Nephron progenitor cell (in vitro differentiated cells): ENCODE measurements around the gene TAF3.
A peak's percentile ranks its signal among the peaks of the same experiment; 100 is the strongest.

Source experiments
- DNase-seq: peaks from one replicate; pipeline ENCODE4 v3.0.0; 2021
- H3K27ac Mint-ChIP-seq: 2 replicates; pipeline ENCODE4 v1.8.0; 2021; ENCODE audit warnings: mild to moderate bottlenecking, moderate library complexity, mixed read lengths
- H3K27me3 Mint-ChIP-seq: 2 replicates; pipeline ENCODE4 v1.8.0; 2021; ENCODE audit warnings: mild to moderate bottlenecking, low read depth, mixed read lengths; ENCODE audit not compliant: poor library complexity
- H3K36me3 Mint-ChIP-seq: 2 replicates; pipeline ENCODE4 v1.8.0; 2021; ENCODE audit warnings: low read depth, mixed read lengths
- H3K4me1 Mint-ChIP-seq: 2 replicates; pipeline ENCODE4 v1.8.0; 2021; ENCODE audit warnings: mixed read lengths
- H3K4me3 Mint-ChIP-seq: 2 replicates; pipeline ENCODE4 v1.8.0; 2021; ENCODE audit warnings: mild to moderate bottlenecking, moderate library complexity, mixed read lengths
- H3K9me3 Mint-ChIP-seq: 2 replicates; pipeline ENCODE4 v1.8.0; 2021; ENCODE audit warnings: mild to moderate bottlenecking, moderate library complexity, mixed read lengths
- CTCF ChIP-seq: fragments of 200-600 bp; sonication (generic); IDR thresholded peaks from 2 replicates; pipeline ENCODE4 v1.5.0; 2021; ENCODE audit warnings: antibody characterized with exemption

TAF3 gene

DNA sequence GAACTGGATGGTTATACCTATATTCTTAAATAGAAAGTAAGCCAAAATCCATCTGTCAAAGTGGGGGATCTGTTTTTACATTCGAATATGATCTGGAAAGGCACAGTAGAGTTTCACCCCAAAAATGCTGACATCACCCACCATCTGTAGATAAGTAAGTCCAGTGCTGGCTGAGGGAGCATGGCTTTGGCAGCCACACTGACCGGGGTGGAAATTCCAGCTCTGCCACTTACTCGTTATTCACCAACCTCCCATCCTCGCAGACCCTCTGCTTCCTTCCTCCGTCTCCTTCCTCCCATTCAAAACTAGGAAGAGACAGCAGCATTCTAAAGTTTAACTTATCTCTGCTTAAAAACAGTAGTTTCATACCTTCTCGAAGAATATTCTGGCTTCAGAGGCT, 151.3 kb downstream of the TAF3 start:
- Mint-ChIP-seq H3K4me3 (no peak overlapping the region), H3K4me1 (peaks cover 3% of the 10 kb centered on the region), H3K27ac (no peak overlapping the region), H3K9me3 (no peaks in the 10 kb centered on the region), H3K36me3 (peaks cover 21% of the 10 kb centered on the region), H3K27me3 (peaks cover 2% of the 10 kb centered on the region)
- DNase-seq, result no peak
- TF ChIP-seq CTCF, result no peak

DNA sequence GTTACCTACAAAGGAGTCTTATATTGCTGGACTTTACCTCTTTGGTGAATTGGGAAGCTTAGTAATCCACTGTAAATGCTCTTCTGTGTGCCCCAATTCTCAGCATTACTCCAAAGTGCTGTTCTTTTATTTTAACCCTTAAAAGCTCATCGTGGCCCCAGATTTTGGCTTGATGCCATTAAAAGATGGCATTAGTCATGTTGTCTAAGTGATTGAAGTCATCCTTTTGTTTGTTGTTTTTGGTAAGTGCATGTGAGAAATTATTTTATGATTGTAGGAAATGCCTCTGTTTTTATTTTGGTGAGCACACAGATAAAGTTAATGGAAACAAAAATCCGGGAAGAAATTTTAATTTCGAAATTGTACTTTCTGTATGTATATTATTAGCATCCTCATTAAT, 153.6 kb downstream of the TAF3 start:
- H3K27ac Mint-ChIP-seq, result no peak overlapping the region
- no peaks in the 10 kb centered on the region for H3K9me3 Mint-ChIP-seq
- peaks cover 4% of the 10 kb centered on the region for H3K27me3 Mint-ChIP-seq
- TF ChIP-seq CTCF, result no peak
- peaks cover 31% of the 10 kb centered on the region for H3K36me3 Mint-ChIP-seq
- peaks cover 3% of the 10 kb centered on the region for H3K4me1 Mint-ChIP-seq
- no peak overlapping the region for H3K4me3 Mint-ChIP-seq
- DNase-seq, result no peak

DNA sequence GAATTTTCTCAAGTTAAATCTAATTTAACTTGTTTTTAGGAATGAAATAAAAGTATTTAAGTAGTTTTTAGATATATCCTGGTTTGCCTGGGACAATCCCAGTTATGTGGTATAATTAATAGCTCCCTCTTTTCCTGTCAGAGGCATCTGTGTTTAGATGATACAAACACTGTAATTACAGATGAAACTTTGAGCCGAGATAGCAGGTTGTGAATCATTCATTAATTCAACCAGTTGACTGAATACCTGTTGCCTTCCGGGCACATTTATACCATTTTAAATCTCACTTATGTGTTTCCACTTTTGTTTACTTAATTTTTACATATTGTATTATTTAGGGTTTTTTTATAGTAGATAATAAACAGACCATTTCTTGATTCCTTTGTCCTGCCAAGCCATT, 154.1 kb downstream of the TAF3 start:
- Mint-ChIP-seq H3K27ac (no peak overlapping the region), H3K27me3 (peaks cover 4% of the 10 kb centered on the region), H3K36me3 (peaks cover 35% of the 10 kb centered on the region), H3K4me3 (no peak overlapping the region), H3K9me3 (no peaks in the 10 kb centered on the region), H3K4me1 (peaks cover 3% of the 10 kb centered on the region)
- DNase-seq, result no peak
- TF ChIP-seq CTCF, result no peak

DNA sequence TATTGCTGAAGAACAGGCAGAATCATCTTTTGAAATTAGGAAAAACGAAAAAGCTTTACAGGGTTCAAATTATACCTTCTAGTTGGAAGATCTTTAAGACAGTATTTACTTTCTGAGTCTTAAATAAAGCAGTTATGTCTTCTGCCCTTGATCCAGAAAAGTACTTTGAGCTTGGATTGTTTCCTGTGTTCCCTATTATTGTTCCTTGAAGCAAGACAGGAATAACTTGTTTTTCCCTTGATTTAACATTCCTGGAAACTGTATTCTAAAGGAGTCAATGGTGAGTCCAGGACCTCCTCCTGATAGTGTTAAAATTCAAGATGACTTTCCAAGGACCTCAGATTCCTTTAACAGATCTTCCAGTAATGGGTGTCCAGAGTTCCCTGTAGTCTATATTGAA, 161.9 kb downstream of the TAF3 start:
- Mint-ChIP-seq H3K36me3 (peaks cover 33% of the 10 kb centered on the region), H3K27me3 (no peaks in the 10 kb centered on the region), H3K27ac (no peak overlapping the region), H3K4me3 (no peak overlapping the region), H3K9me3 (no peaks in the 10 kb centered on the region), H3K4me1 (no peaks in the 10 kb centered on the region)
- DNase-seq, result no peak
- no peak for TF ChIP-seq CTCF

DNA sequence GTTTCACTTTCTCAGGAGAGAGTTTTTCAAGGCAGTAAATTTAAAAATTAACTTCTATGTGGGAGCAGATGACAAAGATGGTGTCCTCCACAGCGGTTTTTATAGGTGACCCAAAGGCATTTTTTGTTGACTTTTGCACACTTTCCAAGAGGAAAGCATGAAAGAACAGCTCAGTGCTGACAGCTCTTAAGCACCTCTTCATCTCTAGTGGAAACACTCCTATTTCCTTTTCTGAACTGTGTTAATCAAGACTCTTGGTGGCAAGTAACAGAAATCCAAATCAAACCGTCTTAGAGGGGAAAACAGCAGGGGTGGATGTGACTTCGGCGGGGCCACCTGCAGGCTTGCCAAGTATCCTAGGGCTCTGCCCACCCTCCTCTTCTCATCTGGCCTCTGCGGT, 164.4 kb downstream of the TAF3 start:
- DNase-seq, result no peak
- Mint-ChIP-seq H3K4me1 (no peaks in the 10 kb centered on the region), H3K36me3 (peaks cover 11% of the 10 kb centered on the region), H3K4me3 (no peak overlapping the region), H3K27ac (peak overlapping the region; percentile 83), H3K27me3 (no peaks in the 10 kb centered on the region), H3K9me3 (no peaks in the 10 kb centered on the region)
- no peak for TF ChIP-seq CTCF

GRCh38 chr10:7984325-7984724, 166.0 kb downstream of the TAF3 start:
- no peak overlapping the region for H3K27ac Mint-ChIP-seq
- no peaks in the 10 kb centered on the region for H3K9me3 Mint-ChIP-seq
- no peak for TF ChIP-seq CTCF
- H3K36me3 Mint-ChIP-seq, result peaks cover 3% of the 10 kb centered on the region
- DNase-seq, result no peak
- H3K4me3 Mint-ChIP-seq, result no peak overlapping the region
- no peaks in the 10 kb centered on the region for H3K4me1 Mint-ChIP-seq
- H3K27me3 Mint-ChIP-seq, result no peaks in the 10 kb centered on the region
